Liver (tissue), 9 donors: ENCODE measurements around the gene PNMA8C. TPM values are rescaled to one million over a fixed set of nuclear protein-coding genes. Genes with fewer than 3 reads are reported as not detected.

ENCODE experiments used
- DNase-seq: peaks from one replicate; pipeline ENCODE4 v3.0.0-alpha.2; 2017; ENCODE audit warnings: low spot score
- H3K27ac ChIP-seq, 2 donors: one replicate each; pipeline ENCODE4 v1.7.0; 2013; ENCODE audit warnings: inconsistent platforms in 2 of 2, low read length in 2 of 2, control low read depth in 1 of 2, low read depth in 1 of 2, mild to moderate bottlenecking in 1 of 2
- H3K27me3 ChIP-seq, 4 donors: one replicate each; pipeline versions ENCODE4 v1.6.1 to v1.7.0; 2013; ENCODE audit warnings: low read length in 3 of 4, inconsistent platforms in 1 of 4, mild to moderate bottlenecking in 1 of 4, moderate library complexity in 1 of 4; ENCODE audit not compliant: control insufficient read depth in 4 of 4, insufficient read depth in 4 of 4
- H3K36me3 ChIP-seq, 4 donors: one replicate each; pipeline versions ENCODE4 v1.6.1 to v1.7.0; 2013; ENCODE audit warnings: low read length in 3 of 4, mild to moderate bottlenecking in 3 of 4, low read depth in 1 of 4, moderate library complexity in 1 of 4; ENCODE audit not compliant: control insufficient read depth in 4 of 4, insufficient read depth in 3 of 4
- H3K4me1 ChIP-seq, 4 donors: one replicate each; pipeline versions ENCODE4 v1.6.1 to v1.7.0; 2013; ENCODE audit warnings: low read length in 3 of 4, mild to moderate bottlenecking in 3 of 4, moderate library complexity in 1 of 4; ENCODE audit not compliant: control insufficient read depth in 4 of 4, insufficient read depth in 4 of 4
- H3K4me3 ChIP-seq, 3 donors: one replicate each; pipeline versions ENCODE4 v1.6.1 to v1.7.0; 2013; ENCODE audit warnings: low read length in 3 of 3, control low read depth in 1 of 3, low read depth in 1 of 3, mild to moderate bottlenecking in 1 of 3
- H3K9ac ChIP-seq, 2 donors: one replicate each; pipeline ENCODE4 v1.7.0; 2013; ENCODE audit warnings: low read length in 2 of 2, mild to moderate bottlenecking in 2 of 2, moderate library complexity in 2 of 2, control low read depth in 1 of 2, low read depth in 1 of 2
- H3K9me3 ChIP-seq, 4 donors: one replicate each; pipeline versions ENCODE4 v1.6.1 to v1.7.0; 2013; ENCODE audit warnings: low read length in 3 of 4; ENCODE audit not compliant: control insufficient read depth in 4 of 4
- EGR1 ChIP-seq, 2 donors: IDR thresholded peaks; 2 replicates each; pipeline ENCODE4 v1.6.1; 2016 to 2018; ENCODE audit warnings: antibody characterized with exemption in 2 of 2, low read depth in 2 of 2
- FOXA1 ChIP-seq: IDR thresholded peaks from 2 replicates; pipeline ENCODE4 v1.6.1; 2016; ENCODE audit warnings: antibody characterized with exemption
- FOXA2 ChIP-seq: IDR thresholded peaks from 2 replicates; pipeline ENCODE4 v1.6.1; 2016; ENCODE audit warnings: antibody characterized with exemption
- GABPA ChIP-seq, 2 donors: IDR thresholded peaks in 1 of 2; conservative IDR thresholded peaks in 1 of 2; 2 replicates each; pipeline ENCODE4 v1.6.1; 2016; ENCODE audit warnings: antibody characterized with exemption in 2 of 2, mild to moderate bottlenecking in 1 of 2, moderate library complexity in 1 of 2
- HNF4A ChIP-seq, 2 donors: conservative IDR thresholded peaks; 2 replicates each; pipeline ENCODE4 v1.6.1; 2016; ENCODE audit warnings: antibody characterized with exemption in 2 of 2, mild to moderate bottlenecking in 2 of 2
- HNF4G ChIP-seq: IDR thresholded peaks from 2 replicates; pipeline ENCODE4 v1.6.1; 2016; ENCODE audit warnings: antibody characterized with exemption
- JUND ChIP-seq, 2 donors: IDR thresholded peaks; 2 replicates each; pipeline ENCODE4 v1.6.1; 2016; ENCODE audit warnings: antibody characterized with exemption in 2 of 2
- NR2F2 ChIP-seq: IDR thresholded peaks from 2 replicates; pipeline ENCODE4 v1.6.1; 2016; ENCODE audit warnings: antibody characterized with exemption
- RAD21 ChIP-seq, 2 donors: IDR thresholded peaks; 2 replicates each; pipeline ENCODE4 v1.6.1; 2016; ENCODE audit warnings: antibody characterized with exemption in 2 of 2, mild to moderate bottlenecking in 2 of 2
- RXRA ChIP-seq, 2 donors: IDR thresholded peaks; 2 replicates each; pipeline ENCODE4 v1.6.1; 2017 to 2018; ENCODE audit warnings: antibody characterized with exemption in 2 of 2, mild to moderate bottlenecking in 1 of 2
- SP1 ChIP-seq: IDR thresholded peaks from 2 replicates; pipeline ENCODE4 v1.6.1; 2018; ENCODE audit warnings: antibody characterized with exemption, mild to moderate bottlenecking
- TAF1 ChIP-seq: conservative IDR thresholded peaks from 2 replicates; pipeline ENCODE4 v1.6.1; 2016; ENCODE audit warnings: antibody characterized with exemption, mild to moderate bottlenecking
- YY1 ChIP-seq: IDR thresholded peaks from 2 replicates; pipeline ENCODE4 v1.6.1; 2016; ENCODE audit warnings: antibody characterized with exemption, mild to moderate bottlenecking
- WGBS: extraction: QIAGEN DNeasy Blood & Tissue Kit; methylation state at CpG from one replicate; pipeline ENCODE4 v1.1.7; 2013; 5-methylcytosine and 5-hydroxymethylcytosine counted together
- polyA plus RNA-seq, 2 donors: library from polyadenylated mRNA; stranded (reverse) in 1 of 2; unstranded in 1 of 2; fragments of 200-250 nt in 1 of 2; fragments of >200 nt in 1 of 2; fragmentation: Nextera tagmentation in 1 of 2; extraction: Ambion mirVana in 1 of 2; gene quantifications; one replicate each; pipeline versions ENCODE4 v1.2.1 to v1.2.3, GENCODE V29; 2013 to 2015
- total RNA-seq, 2 donors: library from RNA; depleted of rRNA; stranded (reverse); fragments of >200 nt; gene quantifications; one replicate each; pipeline ENCODE4 v1.2.3, GENCODE V29; 2014
- TF ChIP-seq, protein P1 (sequence below): IDR thresholded peaks from 2 replicates; pipeline ENCODE4 v1.6.1; 2016; ENCODE audit warnings: antibody characterized with exemption
- TF ChIP-seq, protein P2 (sequence below): fragments of 150-350 bp; IDR thresholded peaks from 2 replicates; pipeline ENCODE4 v1.5.1; 2017; ENCODE audit warnings: improper control_type of control experiment, low read depth, low read length; ENCODE audit not compliant: missing input control
- TF ChIP-seq, protein P3 (sequence below): IDR thresholded peaks from 2 replicates; pipeline ENCODE4 v1.6.1; 2016; ENCODE audit warnings: antibody characterized with exemption
- TF ChIP-seq, protein P4 (sequence below): IDR thresholded peaks from 2 replicates; pipeline ENCODE4 v1.6.1; 2016; ENCODE audit warnings: antibody characterized with exemption
- TF ChIP-seq, protein P5 (sequence below): IDR thresholded peaks from 2 replicates; pipeline ENCODE4 v1.6.1; 2016; ENCODE audit warnings: antibody characterized with exemption, mild to moderate bottlenecking
- donor health status: healthy.
- donor health status: healthy.
- donor health status: healthy.
- donor health status: healthy.
- donor health status: healthy.

The PNMA8C gene
- total and polyA plus RNA-seq, 4 donors, result under 0.01 TPM; not detected in 3

DNA sequence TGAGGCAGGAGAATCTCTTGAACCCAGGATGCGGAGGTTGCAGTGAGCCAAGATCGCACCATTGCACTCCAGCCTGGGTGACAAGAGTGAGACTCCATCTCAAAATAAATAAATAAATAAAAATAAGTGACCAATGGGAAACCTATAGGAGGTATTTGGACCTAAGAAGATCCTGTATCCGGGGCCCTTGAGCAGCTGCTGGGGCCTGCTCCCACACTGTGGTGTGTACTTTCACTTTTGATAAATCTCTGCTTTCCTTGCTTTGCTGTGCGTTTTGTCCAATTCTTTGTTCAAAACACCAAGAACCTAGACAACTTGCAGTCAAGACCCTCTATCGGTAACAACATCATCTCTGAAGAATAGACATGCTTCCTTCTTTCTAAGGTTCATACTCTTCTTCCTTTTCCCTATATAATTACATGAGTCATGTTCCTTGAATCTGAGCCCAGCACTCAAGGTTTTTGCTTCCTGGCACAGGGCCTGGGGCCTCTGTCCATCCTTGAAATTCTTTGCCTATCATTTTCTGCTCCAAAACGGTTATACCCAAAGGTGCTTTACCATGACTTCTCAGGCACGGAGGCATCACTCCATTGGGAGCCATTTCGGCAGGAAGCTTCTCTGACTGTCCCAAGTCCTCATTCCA, 14.2 kb upstream of the PNMA8C start:
- Histone ChIP-seq H3K4me1 (no peaks in the 10 kb centered on the region), H3K27ac (no peak overlapping the region), H3K27me3 (no peaks in the 10 kb centered on the region), H3K36me3 (no peaks in the 10 kb centered on the region), H3K9ac (no peak overlapping the region), H3K4me3 (no peak overlapping the region), H3K9me3 (no peaks in the 10 kb centered on the region)
- no peak for DNase-seq
- 74% methylated on average over 8 of the region's 8 CpGs for WGBS
- TF ChIP-seq FOXA1 (no peak), JUND (IDR thresholded peaks at IDR 0.05) (no peak), SP1 (no peak), EGR1 (IDR thresholded peaks at IDR 0.05; ENCODE audit: low read depth in 2 of 2) (no peak), NR2F2 (no peak), TAF1 (no peak), YY1 (no peak), HNF4G (no peak), FOXA2 (no peak), RAD21 (IDR thresholded peaks at IDR 0.05) (no peak), GABPA (IDR thresholded peaks at IDR 0.05 in 1 of 2, conservative IDR thresholded peaks at IDR 0.05 in 1 of 2) (no peak), RXRA (IDR thresholded peaks at IDR 0.05) (no peak)
- TF ChIP-seq, protein P1, sequence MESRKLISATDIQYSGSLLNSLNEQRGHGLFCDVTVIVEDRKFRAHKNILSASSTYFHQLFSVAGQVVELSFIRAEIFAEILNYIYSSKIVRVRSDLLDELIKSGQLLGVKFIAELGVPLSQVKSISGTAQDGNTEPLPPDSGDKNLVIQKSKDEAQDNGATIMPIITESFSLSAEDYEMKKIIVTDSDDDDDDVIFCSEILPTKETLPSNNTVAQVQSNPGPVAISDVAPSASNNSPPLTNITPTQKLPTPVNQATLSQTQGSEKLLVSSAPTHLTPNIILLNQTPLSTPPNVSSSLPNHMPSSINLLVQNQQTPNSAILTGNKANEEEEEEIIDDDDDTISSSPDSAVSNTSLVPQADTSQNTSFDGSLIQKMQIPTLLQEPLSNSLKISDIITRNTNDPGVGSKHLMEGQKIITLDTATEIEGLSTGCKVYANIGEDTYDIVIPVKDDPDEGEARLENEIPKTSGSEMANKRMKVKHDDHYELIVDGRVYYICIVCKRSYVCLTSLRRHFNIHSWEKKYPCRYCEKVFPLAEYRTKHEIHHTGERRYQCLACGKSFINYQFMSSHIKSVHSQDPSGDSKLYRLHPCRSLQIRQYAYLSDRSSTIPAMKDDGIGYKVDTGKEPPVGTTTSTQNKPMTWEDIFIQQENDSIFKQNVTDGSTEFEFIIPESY, result no peak
- TF ChIP-seq, protein P2, sequence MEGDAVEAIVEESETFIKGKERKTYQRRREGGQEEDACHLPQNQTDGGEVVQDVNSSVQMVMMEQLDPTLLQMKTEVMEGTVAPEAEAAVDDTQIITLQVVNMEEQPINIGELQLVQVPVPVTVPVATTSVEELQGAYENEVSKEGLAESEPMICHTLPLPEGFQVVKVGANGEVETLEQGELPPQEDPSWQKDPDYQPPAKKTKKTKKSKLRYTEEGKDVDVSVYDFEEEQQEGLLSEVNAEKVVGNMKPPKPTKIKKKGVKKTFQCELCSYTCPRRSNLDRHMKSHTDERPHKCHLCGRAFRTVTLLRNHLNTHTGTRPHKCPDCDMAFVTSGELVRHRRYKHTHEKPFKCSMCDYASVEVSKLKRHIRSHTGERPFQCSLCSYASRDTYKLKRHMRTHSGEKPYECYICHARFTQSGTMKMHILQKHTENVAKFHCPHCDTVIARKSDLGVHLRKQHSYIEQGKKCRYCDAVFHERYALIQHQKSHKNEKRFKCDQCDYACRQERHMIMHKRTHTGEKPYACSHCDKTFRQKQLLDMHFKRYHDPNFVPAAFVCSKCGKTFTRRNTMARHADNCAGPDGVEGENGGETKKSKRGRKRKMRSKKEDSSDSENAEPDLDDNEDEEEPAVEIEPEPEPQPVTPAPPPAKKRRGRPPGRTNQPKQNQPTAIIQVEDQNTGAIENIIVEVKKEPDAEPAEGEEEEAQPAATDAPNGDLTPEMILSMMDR, result no peak
- TF ChIP-seq, protein P3, sequence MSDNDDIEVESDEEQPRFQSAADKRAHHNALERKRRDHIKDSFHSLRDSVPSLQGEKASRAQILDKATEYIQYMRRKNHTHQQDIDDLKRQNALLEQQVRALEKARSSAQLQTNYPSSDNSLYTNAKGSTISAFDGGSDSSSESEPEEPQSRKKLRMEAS, result no peak

DNA sequence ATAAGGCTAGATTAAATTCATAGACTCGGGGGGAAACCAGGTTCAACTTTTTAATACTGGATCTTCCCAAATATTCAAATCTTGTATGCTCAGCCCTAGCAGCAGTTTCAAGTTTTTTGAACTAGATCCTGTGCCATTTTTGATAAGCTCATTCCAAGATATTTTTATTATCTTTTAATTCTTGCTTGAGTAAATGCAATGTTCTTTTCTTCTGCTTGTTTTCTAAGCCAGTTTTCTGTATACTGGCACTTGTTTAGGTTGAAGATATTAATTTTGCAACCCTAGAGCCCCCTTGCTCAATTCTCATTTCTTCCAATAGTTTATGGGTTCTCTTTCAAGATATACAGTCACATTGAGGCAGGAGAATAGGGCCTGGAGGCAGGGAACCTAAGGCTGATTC, 13.1 kb upstream of the PNMA8C start:
- TF ChIP-seq, protein P2, result no peak
- TF ChIP-seq YY1 (no peak), HNF4G (no peak), HNF4A (conservative IDR thresholded peaks at IDR 0.05) (no peak), GABPA (IDR thresholded peaks at IDR 0.05 in 1 of 2, conservative IDR thresholded peaks at IDR 0.05 in 1 of 2) (no peak), FOXA1 (no peak), FOXA2 (no peak), EGR1 (IDR thresholded peaks at IDR 0.05; ENCODE audit: low read depth in 2 of 2) (no peak), SP1 (no peak), RXRA (IDR thresholded peaks at IDR 0.05) (no peak), JUND (IDR thresholded peaks at IDR 0.05) (no peak), NR2F2 (no peak)
- TF ChIP-seq, protein P4, sequence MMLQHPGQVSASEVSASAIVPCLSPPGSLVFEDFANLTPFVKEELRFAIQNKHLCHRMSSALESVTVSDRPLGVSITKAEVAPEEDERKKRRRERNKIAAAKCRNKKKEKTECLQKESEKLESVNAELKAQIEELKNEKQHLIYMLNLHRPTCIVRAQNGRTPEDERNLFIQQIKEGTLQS, result no peak
- TF ChIP-seq, protein P1, result no peak
- TF ChIP-seq, protein P3, result no peak
- TF ChIP-seq, protein P5, sequence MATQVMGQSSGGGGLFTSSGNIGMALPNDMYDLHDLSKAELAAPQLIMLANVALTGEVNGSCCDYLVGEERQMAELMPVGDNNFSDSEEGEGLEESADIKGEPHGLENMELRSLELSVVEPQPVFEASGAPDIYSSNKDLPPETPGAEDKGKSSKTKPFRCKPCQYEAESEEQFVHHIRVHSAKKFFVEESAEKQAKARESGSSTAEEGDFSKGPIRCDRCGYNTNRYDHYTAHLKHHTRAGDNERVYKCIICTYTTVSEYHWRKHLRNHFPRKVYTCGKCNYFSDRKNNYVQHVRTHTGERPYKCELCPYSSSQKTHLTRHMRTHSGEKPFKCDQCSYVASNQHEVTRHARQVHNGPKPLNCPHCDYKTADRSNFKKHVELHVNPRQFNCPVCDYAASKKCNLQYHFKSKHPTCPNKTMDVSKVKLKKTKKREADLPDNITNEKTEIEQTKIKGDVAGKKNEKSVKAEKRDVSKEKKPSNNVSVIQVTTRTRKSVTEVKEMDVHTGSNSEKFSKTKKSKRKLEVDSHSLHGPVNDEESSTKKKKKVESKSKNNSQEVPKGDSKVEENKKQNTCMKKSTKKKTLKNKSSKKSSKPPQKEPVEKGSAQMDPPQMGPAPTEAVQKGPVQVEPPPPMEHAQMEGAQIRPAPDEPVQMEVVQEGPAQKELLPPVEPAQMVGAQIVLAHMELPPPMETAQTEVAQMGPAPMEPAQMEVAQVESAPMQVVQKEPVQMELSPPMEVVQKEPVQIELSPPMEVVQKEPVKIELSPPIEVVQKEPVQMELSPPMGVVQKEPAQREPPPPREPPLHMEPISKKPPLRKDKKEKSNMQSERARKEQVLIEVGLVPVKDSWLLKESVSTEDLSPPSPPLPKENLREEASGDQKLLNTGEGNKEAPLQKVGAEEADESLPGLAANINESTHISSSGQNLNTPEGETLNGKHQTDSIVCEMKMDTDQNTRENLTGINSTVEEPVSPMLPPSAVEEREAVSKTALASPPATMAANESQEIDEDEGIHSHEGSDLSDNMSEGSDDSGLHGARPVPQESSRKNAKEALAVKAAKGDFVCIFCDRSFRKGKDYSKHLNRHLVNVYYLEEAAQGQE, result no peak

More for the DNA sequence above, 13.1 kb upstream of the PNMA8C start:
- Histone ChIP-seq H3K4me3 (no peak overlapping the region), H3K9me3 (no peaks in the 10 kb centered on the region), H3K9ac (no peak overlapping the region), H3K27ac (no peak overlapping the region), H3K36me3 (no peaks in the 10 kb centered on the region), H3K27me3 (no peaks in the 10 kb centered on the region), H3K4me1 (no peaks in the 10 kb centered on the region)
- 63% methylated on average over 1 of the region's 1 CpG for WGBS
- DNase-seq, result no peak
